ENCODE data around the gene DCUN1D2. TPM values are rescaled to one million over a fixed set of nuclear protein-coding genes. Genes with fewer than 3 reads are reported as not detected.

The DCUN1D2 gene
- total RNA-seq, 6 experiments from 2014 or later, result 6.1 to 11.7 (median 9.3) TPM

GRCh38 chr13:113455384-113455783 lies 35.1 kb downstream of the DCUN1D2 start:
- DNase-seq (peak in 1 of 3 donors; percentile 36), ATAC-seq (peak in 1 of 4 donors; percentile 12)
- peaks cover 0 to 27% (median 5%) of the 10 kb centered on the region in 4 donors for H3K36me3 ChIP-seq
- TF ChIP-seq, protein P1, sequence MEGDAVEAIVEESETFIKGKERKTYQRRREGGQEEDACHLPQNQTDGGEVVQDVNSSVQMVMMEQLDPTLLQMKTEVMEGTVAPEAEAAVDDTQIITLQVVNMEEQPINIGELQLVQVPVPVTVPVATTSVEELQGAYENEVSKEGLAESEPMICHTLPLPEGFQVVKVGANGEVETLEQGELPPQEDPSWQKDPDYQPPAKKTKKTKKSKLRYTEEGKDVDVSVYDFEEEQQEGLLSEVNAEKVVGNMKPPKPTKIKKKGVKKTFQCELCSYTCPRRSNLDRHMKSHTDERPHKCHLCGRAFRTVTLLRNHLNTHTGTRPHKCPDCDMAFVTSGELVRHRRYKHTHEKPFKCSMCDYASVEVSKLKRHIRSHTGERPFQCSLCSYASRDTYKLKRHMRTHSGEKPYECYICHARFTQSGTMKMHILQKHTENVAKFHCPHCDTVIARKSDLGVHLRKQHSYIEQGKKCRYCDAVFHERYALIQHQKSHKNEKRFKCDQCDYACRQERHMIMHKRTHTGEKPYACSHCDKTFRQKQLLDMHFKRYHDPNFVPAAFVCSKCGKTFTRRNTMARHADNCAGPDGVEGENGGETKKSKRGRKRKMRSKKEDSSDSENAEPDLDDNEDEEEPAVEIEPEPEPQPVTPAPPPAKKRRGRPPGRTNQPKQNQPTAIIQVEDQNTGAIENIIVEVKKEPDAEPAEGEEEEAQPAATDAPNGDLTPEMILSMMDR (IDR thresholded peaks at IDR 0.05), result no peak
- no peak for TF ChIP-seq POLR2A (IDR thresholded peaks at IDR 0.05)
- no peaks in the 10 kb centered on the region for H3K4me1 ChIP-seq
- WGBS (ENCODE audit: insufficient coverage, low coverage, low lambda C conversion rate, missing lambda C conversion rate), result 92% methylated on average over 7 of the region's 18 CpGs
- H3K27ac ChIP-seq, result no peak overlapping the region
- H3K9me3 ChIP-seq, result no peaks in the 10 kb centered on the region
- H3K4me3 ChIP-seq, result no peak overlapping the region
- intact Hi-C loops (cut with DNase I), result no loop called here
- H3K27me3 ChIP-seq, result no peaks in the 10 kb centered on the region

GRCh38 chr13:113454936-113455335 lies 35.6 kb downstream of the DCUN1D2 start:
- H3K36me3 ChIP-seq, result peaks cover 0 to 23% (median 5%) of the 10 kb centered on the region in 4 donors
- no peak overlapping the region for H3K4me3 ChIP-seq
- DNase-seq, result peak in 1 of 3 donors; percentile 23
- no peaks in the 10 kb centered on the region for H3K9me3 ChIP-seq
- intact Hi-C loops (cut with DNase I), result no loop called here
- H3K27ac ChIP-seq, result no peak overlapping the region
- WGBS (ENCODE audit: insufficient coverage, low coverage, low lambda C conversion rate, missing lambda C conversion rate), result 90% methylated on average over 11 of the region's 13 CpGs
- ATAC-seq, result peak in 1 of 4 donors; percentile 30
- TF ChIP-seq, protein P1 (IDR thresholded peaks at IDR 0.05), result no peak
- TF ChIP-seq POLR2A (IDR thresholded peaks at IDR 0.05), result no peak
- no peaks in the 10 kb centered on the region for H3K27me3 ChIP-seq
- no peaks in the 10 kb centered on the region for H3K4me1 ChIP-seq

GRCh38 chr13:113452942-113453901 lies 37.3 kb downstream of the DCUN1D2 start, which contains the start of gene ADPRHL1:
Gene ADPRHL1 (minus strand): TSS chr13:113453488. CDS start chr13:113453437, 51 bp downstream.
- Histone ChIP-seq H3K4me3 (no peak within 1 kb of the TSS), H3K9me3 (no peaks in the 10 kb centered on the region), H3K4me1 (no peaks in the 10 kb centered on the region), H3K27me3 (no peaks in the 10 kb centered on the region), H3K27ac (no peak within 1 kb of the TSS), H3K36me3 (peaks cover 0 to 7% (median 3%) of the 10 kb centered on the region in 4 donors)
- 85% methylated on average over 21 of the region's 45 CpGs for WGBS (ENCODE audit: insufficient coverage, low coverage, low lambda C conversion rate, missing lambda C conversion rate)
- DNase-seq, result peak in 1 of 3 donors; percentile 34
- TF ChIP-seq, protein P1 (IDR thresholded peaks at IDR 0.05), result no peak
- TF ChIP-seq POLR2A (IDR thresholded peaks at IDR 0.05), result no peak
- intact Hi-C loops (cut with DNase I), result no loop called here
- no peak for ATAC-seq

DNA sequence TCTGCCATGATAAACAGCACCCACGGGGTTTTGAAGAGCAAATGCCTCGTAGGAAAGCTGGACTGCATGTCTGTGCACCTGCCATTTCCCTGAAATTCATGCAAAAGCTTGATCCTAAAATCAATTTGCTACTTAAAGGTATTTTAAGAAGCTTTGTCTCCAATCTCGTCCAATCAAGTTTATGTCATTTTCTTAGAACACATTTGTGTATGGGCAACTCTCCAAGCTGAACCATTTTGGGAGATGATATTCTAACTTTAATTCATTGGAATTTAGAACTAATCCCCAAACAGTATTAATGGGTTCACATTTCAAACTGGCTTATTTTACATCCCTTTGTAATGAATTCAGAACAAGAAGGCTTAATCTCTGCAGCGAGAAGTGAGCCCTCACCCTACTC lies 38.0 kb downstream of the DCUN1D2 start:
- no peak for DNase-seq
- intact Hi-C loops (cut with DNase I), result no loop called here
- Histone ChIP-seq H3K27me3 (no peaks in the 10 kb centered on the region), H3K9me3 (no peaks in the 10 kb centered on the region), H3K27ac (no peak overlapping the region), H3K4me1 (no peaks in the 10 kb centered on the region), H3K4me3 (no peak overlapping the region), H3K36me3 (peaks cover 0 to 6% (median 3%) of the 10 kb centered on the region in 4 donors)
- no peak for TF ChIP-seq POLR2A (IDR thresholded peaks at IDR 0.05)
- TF ChIP-seq, protein P1 (IDR thresholded peaks at IDR 0.05), result no peak
- no peak for ATAC-seq
- 81% methylated on average over 4 of the region's 4 CpGs for WGBS (ENCODE audit: insufficient coverage, low coverage, low lambda C conversion rate, missing lambda C conversion rate)

All from right lobe of liver (tissue), 6 donors.